ENCODE data around the gene KRTAP5-8.
"Not testable (repeated sequence)": the region's sequence is repeated elsewhere in the genome, so short reads cannot be mapped to it uniquely, and the experiment has no call there.

Gene KRTAP5-8

DNA sequence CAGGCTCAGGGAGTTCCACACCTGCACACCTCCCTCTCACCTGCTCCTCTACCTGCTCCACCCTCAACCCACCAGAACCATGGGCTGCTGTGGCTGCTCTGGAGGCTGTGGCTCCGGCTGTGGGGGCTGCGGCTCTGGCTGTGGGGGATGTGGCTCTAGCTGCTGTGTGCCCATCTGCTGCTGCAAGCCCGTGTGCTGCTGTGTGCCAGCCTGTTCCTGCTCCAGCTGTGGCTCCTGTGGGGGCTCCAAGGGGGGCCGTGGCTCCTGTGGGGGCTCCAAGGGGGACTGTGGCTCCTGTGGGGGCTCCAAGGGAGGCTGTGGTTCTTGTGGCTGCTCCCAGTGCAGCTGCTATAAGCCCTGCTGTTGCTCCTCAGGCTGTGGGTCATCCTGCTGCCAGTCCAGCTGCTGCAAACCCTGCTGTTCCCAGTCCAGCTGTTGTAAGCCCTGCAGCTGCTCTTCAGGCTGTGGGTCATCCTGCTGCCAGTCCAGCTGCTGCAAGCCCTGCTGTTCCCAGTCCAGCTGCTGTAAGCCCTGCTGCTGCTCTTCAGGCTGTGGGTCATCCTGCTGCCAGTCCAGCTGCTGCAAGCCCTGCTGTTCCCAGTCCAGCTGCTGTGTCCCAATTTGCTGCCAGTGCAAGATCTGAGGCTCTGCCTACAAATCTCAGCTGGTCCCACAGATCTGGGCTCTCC lies at the start of gene KRTAP5-8:
Gene KRTAP5-8 (plus strand): TSS at position 49 of the 689 bp plus-strand sequence. CDS start 31 bp downstream, at position 80.
- H3K27ac ChIP-seq (ENCODE audit: low read length); H3K9ac ChIP-seq (ENCODE audit: low read depth, low read length); H3K9me3 ChIP-seq (ENCODE audit: insufficient read depth, low read depth, low read length); H3K4me1 ChIP-seq (ENCODE audit: insufficient read depth, low read length); H3K27me3 ChIP-seq (ENCODE audit: insufficient read depth, low read length); H3K36me3 ChIP-seq (ENCODE audit: insufficient read depth, low read depth, low read length); H3K4me3 ChIP-seq (ENCODE audit: low read length): not testable (repeated sequence)

DNA sequence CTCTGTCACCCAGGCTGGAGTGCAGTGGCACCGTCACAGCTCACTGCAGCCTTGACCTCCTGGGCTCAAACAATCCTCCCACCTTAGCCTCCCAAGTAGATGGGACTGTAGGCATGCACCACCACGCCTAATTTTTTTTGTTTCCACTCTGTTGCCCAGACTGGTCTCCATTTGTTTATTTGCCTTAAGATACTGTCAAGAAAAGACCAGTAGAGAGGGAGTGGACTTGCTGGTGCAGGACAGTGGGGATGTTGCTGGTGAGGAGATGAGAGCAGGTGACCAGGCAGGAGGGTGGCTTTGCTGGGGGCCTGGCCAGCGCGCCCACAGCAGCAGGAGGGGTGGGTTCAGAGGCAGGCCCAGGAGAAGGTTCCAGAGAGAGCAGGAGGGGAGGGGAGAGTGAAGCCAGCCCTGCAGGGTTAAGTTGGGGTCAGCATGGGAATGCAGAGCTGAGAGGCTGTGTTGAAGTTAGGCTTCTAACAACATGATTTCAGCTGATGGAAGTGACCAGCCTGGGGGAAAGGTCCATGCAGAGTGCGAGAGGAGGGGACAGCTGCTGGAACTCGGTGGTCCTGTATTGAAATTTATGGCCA lies 49.0 kb upstream of the KRTAP5-8 start:
- Histone ChIP-seq H3K36me3 (ENCODE audit: insufficient read depth, low read depth, low read length) (peaks cover 28% of the 10 kb centered on the region), H3K4me1 (ENCODE audit: insufficient read depth, low read length) (no peaks in the 10 kb centered on the region), H3K27ac (ENCODE audit: low read length) (no peak overlapping the region), H3K9me3 (ENCODE audit: insufficient read depth, low read depth, low read length) (no peaks in the 10 kb centered on the region), H3K4me3 (ENCODE audit: low read length) (no peak overlapping the region), H3K9ac (ENCODE audit: low read depth, low read length) (no peak overlapping the region), H3K27me3 (ENCODE audit: insufficient read depth, low read length) (no peaks in the 10 kb centered on the region)

DNA sequence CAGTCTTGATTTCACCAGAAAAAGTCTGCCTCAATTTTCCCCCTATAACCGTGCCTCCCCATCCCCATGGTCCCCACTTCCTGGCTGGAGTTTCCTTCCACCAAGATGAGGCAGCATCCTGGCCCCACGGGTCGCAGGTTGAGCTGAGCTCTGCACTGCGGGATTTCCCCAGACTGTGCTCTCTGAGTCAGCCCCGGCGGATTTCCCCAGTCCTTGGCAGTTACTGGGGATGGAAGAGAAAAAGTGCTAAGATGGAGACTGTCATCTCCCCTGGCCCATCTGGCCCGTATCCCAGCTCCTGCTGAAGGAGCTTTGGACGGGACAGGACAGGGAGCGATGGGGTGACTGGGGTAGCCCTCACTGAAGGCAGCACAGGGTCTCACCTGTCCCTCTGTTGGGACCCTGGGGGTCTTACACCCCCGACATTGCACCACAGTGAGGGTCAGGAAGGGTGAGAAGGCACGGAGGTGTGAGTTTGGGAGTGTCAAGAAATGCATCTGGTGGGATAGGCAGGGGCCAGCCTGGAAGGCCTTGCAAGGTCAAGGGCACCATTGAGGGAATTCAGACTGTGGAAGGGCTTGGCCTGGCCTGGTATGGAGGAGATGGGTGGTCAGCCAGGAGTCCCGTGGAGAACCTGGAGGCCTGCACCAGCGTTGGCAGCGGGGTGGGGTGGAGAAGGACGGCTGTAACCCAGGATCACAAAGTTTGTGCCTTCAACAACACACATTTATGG lies 48.3 kb upstream of the KRTAP5-8 start:
- Histone ChIP-seq H3K27me3 (ENCODE audit: insufficient read depth, low read length) (no peaks in the 10 kb centered on the region), H3K36me3 (ENCODE audit: insufficient read depth, low read depth, low read length) (peaks cover 21% of the 10 kb centered on the region), H3K27ac (ENCODE audit: low read length) (no peak overlapping the region), H3K9ac (ENCODE audit: low read depth, low read length) (no peak overlapping the region), H3K4me3 (ENCODE audit: low read length) (no peak overlapping the region), H3K9me3 (ENCODE audit: insufficient read depth, low read depth, low read length) (no peaks in the 10 kb centered on the region), H3K4me1 (ENCODE audit: insufficient read depth, low read length) (no peaks in the 10 kb centered on the region)

DNA sequence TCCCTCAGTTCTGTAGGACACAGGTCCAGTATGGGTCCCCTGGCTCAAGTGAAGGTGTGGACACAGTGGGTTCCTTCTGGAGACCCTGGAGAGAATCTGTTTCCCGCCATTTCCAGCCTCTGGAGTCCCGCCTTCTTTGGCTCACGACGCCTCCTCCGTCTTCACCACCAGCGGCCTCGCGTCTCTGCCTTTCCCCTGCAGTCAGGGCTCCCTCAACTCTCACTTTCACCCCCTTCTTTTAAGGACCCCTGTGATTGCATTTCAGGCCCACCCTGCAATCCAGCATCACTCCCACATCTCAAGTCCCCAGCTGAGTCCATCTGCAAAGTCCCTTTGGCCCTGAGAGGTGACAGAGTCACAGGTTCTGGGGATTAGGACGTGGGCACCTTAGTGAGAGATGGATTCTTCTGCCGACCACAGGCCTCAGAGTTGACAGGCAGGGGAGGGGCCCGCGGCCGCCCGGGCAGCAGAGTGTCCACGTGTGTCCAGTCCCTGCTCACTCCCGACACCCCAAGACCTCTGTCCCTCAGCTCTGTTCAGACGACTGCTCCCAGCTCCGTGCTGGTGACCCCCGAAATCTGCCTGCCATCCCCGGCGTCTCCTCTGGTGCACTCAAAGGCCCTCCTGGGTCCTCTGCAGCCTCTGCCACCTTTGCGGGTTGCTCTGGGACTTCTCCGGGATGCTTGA lies 47.6 kb upstream of the KRTAP5-8 start:
- H3K36me3 ChIP-seq (ENCODE audit: insufficient read depth, low read depth, low read length) = peaks cover 21% of the 10 kb centered on the region

GRCh38 chr11:71490731-71491390 lies 47.0 kb upstream of the KRTAP5-8 start:
- H3K4me1 ChIP-seq (ENCODE audit: insufficient read depth, low read length) = no peaks in the 10 kb centered on the region
- peaks cover 18% of the 10 kb centered on the region for H3K36me3 ChIP-seq (ENCODE audit: insufficient read depth, low read depth, low read length)
- H3K27me3 ChIP-seq (ENCODE audit: insufficient read depth, low read length) = no peaks in the 10 kb centered on the region
- no peak overlapping the region for H3K4me3 ChIP-seq (ENCODE audit: low read length)
- H3K27ac ChIP-seq (ENCODE audit: low read length) = no peak overlapping the region
- no peaks in the 10 kb centered on the region for H3K9me3 ChIP-seq (ENCODE audit: insufficient read depth, low read depth, low read length)
- H3K9ac ChIP-seq (ENCODE audit: low read depth, low read length) = no peak overlapping the region

More for the DNA sequence above, 47.6 kb upstream of the KRTAP5-8 start:
- Histone ChIP-seq H3K27ac (ENCODE audit: low read length) (no peak overlapping the region), H3K4me1 (ENCODE audit: insufficient read depth, low read length) (no peaks in the 10 kb centered on the region), H3K27me3 (ENCODE audit: insufficient read depth, low read length) (no peaks in the 10 kb centered on the region), H3K4me3 (ENCODE audit: low read length) (no peak overlapping the region), H3K9ac (ENCODE audit: low read depth, low read length) (no peak overlapping the region), H3K9me3 (ENCODE audit: insufficient read depth, low read depth, low read length) (no peaks in the 10 kb centered on the region)

DNA sequence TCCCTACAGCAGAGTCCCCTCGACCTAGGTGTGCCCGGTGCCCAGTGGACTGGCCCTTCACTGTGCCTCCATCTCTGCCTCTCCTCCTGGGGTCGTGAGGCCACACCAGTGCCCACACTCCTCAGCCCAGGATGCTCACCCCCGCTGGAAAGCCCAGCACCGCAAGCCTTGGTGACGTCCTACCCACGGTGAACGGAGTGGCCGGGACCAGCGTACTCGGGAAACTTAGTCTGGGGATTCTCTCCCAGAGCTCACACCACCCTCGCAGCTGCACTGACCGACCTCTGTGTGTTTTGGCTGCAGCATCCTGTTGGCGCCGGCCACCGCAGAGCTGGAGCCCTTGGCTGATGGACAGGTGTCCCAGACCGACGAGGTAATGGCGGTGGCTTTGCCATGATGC lies 46.3 kb upstream of the KRTAP5-8 start:
- H3K4me1 ChIP-seq (ENCODE audit: insufficient read depth, low read length) = no peaks in the 10 kb centered on the region
- H3K27me3 ChIP-seq (ENCODE audit: insufficient read depth, low read length) = no peaks in the 10 kb centered on the region
- no peak overlapping the region for H3K27ac ChIP-seq (ENCODE audit: low read length)
- no peaks in the 10 kb centered on the region for H3K9me3 ChIP-seq (ENCODE audit: insufficient read depth, low read depth, low read length)
- peaks cover 16% of the 10 kb centered on the region for H3K36me3 ChIP-seq (ENCODE audit: insufficient read depth, low read depth, low read length)
- no peak overlapping the region for H3K4me3 ChIP-seq (ENCODE audit: low read length)
- H3K9ac ChIP-seq (ENCODE audit: low read depth, low read length) = no peak overlapping the region

DNA sequence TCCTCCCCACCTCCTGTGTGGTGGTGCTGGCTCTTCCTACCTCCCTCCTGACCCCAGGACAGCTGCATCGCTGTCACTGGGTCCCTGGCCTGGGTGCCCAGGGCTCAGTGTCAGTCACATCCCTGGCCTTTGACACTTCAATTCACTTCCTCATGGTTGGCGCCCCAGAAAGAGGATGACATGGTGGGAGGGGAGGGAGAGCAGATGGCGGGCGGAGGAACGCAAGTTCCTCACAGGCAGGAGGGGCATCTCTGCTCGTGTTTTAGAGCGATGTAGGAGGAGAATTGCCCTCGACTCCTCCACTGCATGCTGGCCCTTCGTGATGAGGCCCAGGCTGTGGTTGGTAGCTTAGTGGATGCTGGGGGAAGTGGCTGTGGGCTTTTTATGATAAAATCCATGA lies 45.9 kb upstream of the KRTAP5-8 start:
- Histone ChIP-seq H3K9ac (ENCODE audit: low read depth, low read length) (no peak overlapping the region), H3K36me3 (ENCODE audit: insufficient read depth, low read depth, low read length) (peaks cover 18% of the 10 kb centered on the region), H3K27ac (ENCODE audit: low read length) (no peak overlapping the region), H3K4me3 (ENCODE audit: low read length) (no peak overlapping the region), H3K4me1 (ENCODE audit: insufficient read depth, low read length) (no peaks in the 10 kb centered on the region), H3K27me3 (ENCODE audit: insufficient read depth, low read length) (no peaks in the 10 kb centered on the region), H3K9me3 (ENCODE audit: insufficient read depth, low read depth, low read length) (no peaks in the 10 kb centered on the region)

DNA sequence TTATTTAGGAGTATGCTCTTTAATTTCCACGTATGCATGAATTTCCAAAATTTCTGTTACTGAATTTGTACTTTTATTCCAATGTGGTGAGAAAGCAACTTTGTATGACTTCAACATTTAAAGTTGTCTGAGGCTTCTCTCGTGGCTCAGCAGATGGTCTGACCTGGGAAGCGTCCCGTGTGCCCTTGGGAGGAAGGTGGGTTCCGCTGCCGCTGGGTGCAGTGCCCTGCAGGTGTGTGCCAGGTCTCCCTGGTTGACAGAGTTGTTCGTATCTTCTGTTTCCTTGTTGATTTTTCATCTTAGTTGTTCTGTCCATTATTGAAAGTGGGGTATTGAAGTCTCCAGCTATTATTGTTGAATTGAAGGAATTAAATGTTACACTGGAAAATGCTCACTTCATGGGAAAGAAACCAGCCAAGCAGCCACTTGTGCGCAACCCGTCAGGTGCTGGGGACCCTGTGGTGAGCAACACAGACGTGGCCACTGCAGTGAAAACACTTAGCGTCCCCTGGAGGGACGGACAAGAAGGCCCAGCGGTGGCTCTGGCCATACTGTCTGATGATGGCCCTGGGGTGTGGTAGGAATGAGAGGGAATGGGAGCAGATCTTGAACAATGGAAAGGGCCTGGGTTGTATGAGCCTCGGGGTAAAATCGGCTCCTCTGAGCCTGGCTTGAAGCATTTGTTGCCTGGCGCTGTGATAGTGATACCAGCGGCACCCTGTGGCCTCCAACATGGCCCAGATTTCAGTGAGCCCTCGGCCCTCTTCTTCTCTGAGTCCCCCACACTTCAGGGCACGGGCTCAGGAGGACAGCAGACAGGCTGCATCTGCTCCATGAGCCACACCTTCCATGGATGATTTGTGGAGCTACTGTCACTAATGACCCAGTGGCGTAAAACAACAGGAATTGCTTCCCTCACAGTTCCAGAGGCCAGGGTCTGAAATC lies 42.3 kb upstream of the KRTAP5-8 start:
- H3K9me3 ChIP-seq (ENCODE audit: insufficient read depth, low read depth, low read length) = no peaks in the 10 kb centered on the region
- peaks cover 46% of the 10 kb centered on the region for H3K36me3 ChIP-seq (ENCODE audit: insufficient read depth, low read depth, low read length)
- H3K4me1 ChIP-seq (ENCODE audit: insufficient read depth, low read length) = no peaks in the 10 kb centered on the region
- H3K27ac ChIP-seq (ENCODE audit: low read length) = no peak overlapping the region
- no peaks in the 10 kb centered on the region for H3K27me3 ChIP-seq (ENCODE audit: insufficient read depth, low read length)
- no peak overlapping the region for H3K9ac ChIP-seq (ENCODE audit: low read depth, low read length)
- no peak overlapping the region for H3K4me3 ChIP-seq (ENCODE audit: low read length)

- Histone ChIP-seq H3K36me3 (ENCODE audit: insufficient read depth, low read depth, low read length) (peaks cover 42% of the 10 kb centered on the region), H3K4me3 (ENCODE audit: low read length) (no peak overlapping the region)
Observed at GRCh38 chr11:71496421-71496820, 41.4 kb upstream of the KRTAP5-8 start.

GRCh38 chr11:71498091-71498490 lies 39.7 kb upstream of the KRTAP5-8 start:
- no peaks in the 10 kb centered on the region for H3K27me3 ChIP-seq (ENCODE audit: insufficient read depth, low read length)
- no peak overlapping the region for H3K27ac ChIP-seq (ENCODE audit: low read length)
- H3K36me3 ChIP-seq (ENCODE audit: insufficient read depth, low read depth, low read length) = peaks cover 42% of the 10 kb centered on the region
- no peaks in the 10 kb centered on the region for H3K9me3 ChIP-seq (ENCODE audit: insufficient read depth, low read depth, low read length)
- H3K4me3 ChIP-seq (ENCODE audit: low read length) = no peak overlapping the region
- no peak overlapping the region for H3K9ac ChIP-seq (ENCODE audit: low read depth, low read length)
- no peaks in the 10 kb centered on the region for H3K4me1 ChIP-seq (ENCODE audit: insufficient read depth, low read length)

More at GRCh38 chr11:71496421-71496820, 41.4 kb upstream of the KRTAP5-8 start:
- Histone ChIP-seq H3K27ac (ENCODE audit: low read length) (no peak overlapping the region), H3K27me3 (ENCODE audit: insufficient read depth, low read length) (no peaks in the 10 kb centered on the region), H3K9ac (ENCODE audit: low read depth, low read length) (no peak overlapping the region), H3K9me3 (ENCODE audit: insufficient read depth, low read depth, low read length) (no peaks in the 10 kb centered on the region), H3K4me1 (ENCODE audit: insufficient read depth, low read length) (no peaks in the 10 kb centered on the region)

Measured in iPS-20b (cell line).